NT2/D1 (cell line): Measurements from ENCODE around the gene PLS1.

Source experiments
- SUZ12 ChIP-seq: IDR thresholded peaks from 2 replicates; pipeline ENCODE4 v1.6.1; 2011; ENCODE audit not compliant: insufficient read length, insufficient read depth; ENCODE audit errors: extremely low read depth
- YY1 ChIP-seq: IDR thresholded peaks from 2 replicates; pipeline ENCODE4 v1.6.1; 2011; ENCODE audit not compliant: insufficient read length, insufficient read depth

DNA sequence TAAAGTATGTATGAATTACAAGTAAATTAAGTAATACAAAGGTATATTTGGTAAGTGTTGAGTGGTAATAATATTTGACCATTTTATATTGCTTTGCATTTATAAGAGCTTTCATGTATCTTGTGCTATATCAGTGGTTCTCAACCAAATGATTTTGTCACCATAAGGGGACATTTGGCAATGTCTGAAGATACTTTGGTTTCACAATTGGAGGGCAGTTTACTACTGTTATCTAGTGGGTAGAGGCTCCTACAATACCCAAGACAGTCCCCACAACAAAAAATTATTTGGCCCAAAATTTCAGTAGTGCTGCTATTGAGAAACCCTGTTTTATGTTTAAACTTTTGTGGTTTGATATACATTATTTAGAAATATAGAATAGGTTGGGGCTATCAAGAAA lies 142.2 kb downstream of the PLS1 start:
- TF ChIP-seq YY1 (no peak), SUZ12 (no peak)
